Fibroblast of lung (primary cell): Measurements from ENCODE around the gene ATOH8.

Experiments used
- EZH2 ChIP-seq: IDR thresholded peaks from 2 replicates; pipeline ENCODE4 v1.5.1; 2012; ENCODE audit warnings: low read length, control low read depth, mild to moderate bottlenecking; ENCODE audit errors: missing control alignments
- TF ChIP-seq, protein P1 (sequence below), 2 donors: IDR thresholded peaks in 1 of 2; conservative IDR thresholded peaks in 1 of 2; 1 replicate in 1 of 2; 2 replicates in 1 of 2; pipeline ENCODE4 v1.5.1; 2011 to 2012; ENCODE audit warnings: low read length in 2 of 2, control low read depth in 1 of 2, inconsistent platforms in 1 of 2, low read depth in 1 of 2, mild to moderate bottlenecking in 1 of 2

DNA sequence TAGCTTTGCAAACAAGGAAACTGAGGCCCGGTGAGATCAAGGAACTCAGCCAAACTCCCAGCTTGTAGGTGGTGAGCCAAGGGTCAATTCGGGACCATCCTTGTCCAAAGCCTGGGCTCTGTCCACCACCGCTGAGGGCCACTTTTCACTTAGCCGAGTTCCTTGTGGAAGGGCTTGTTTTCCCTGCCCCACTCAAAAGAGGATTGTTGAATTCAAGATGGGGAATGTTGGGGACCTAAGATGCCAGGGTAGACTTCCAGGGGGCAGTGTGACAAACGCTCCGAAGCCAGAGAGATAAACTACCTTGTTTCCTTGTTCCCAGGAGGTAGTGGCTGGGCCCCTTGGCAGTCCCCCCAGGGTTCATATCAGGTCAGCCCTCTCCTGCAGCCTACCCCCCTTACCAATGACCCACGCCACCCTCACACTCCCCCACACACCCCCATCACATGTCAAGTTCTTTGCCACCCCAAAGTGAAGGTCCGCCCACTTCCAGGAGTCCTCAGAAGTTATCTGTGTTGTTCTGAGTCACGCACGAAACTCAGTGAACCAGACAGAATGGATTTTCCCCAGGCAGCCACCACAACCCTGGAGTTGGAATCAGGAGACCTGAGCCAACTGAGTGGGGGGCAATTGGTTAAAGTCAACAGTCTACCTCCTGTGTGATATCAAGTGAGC, 10.3 kb upstream of the ATOH8 start:
- TF ChIP-seq, protein P1, sequence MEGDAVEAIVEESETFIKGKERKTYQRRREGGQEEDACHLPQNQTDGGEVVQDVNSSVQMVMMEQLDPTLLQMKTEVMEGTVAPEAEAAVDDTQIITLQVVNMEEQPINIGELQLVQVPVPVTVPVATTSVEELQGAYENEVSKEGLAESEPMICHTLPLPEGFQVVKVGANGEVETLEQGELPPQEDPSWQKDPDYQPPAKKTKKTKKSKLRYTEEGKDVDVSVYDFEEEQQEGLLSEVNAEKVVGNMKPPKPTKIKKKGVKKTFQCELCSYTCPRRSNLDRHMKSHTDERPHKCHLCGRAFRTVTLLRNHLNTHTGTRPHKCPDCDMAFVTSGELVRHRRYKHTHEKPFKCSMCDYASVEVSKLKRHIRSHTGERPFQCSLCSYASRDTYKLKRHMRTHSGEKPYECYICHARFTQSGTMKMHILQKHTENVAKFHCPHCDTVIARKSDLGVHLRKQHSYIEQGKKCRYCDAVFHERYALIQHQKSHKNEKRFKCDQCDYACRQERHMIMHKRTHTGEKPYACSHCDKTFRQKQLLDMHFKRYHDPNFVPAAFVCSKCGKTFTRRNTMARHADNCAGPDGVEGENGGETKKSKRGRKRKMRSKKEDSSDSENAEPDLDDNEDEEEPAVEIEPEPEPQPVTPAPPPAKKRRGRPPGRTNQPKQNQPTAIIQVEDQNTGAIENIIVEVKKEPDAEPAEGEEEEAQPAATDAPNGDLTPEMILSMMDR (conservative IDR thresholded peaks at IDR 0.05 in 1 of 2, IDR thresholded peaks at IDR 0.05 in 1 of 2; ENCODE audit: low read depth in 1 of 2, low read length in 2 of 2): no peak
- no peak for TF ChIP-seq EZH2
